OCI-LY7 (cell line): Measurements from ENCODE around the gene NMRAL1. TPM values are rescaled to one million over a fixed set of nuclear protein-coding genes. Genes with fewer than 3 reads are reported as not detected.

ENCODE experiments used
- BruUV-seq: library from RNA; stranded (reverse); fragments of 400-500 nt; replicated peaks from 2 replicates; lab custom pipeline; 2021; lab: Mats Ljungman, UMichigan
- CTCF ChIA-PET: fragments of 300-600 bp; sonication (Branson Sonifier 250); formaldehyde crosslinking; loops from one replicate; lab custom pipeline; 2022; ENCODE audit warnings: antibody characterized with exemption; ENCODE audit not compliant: unreplicated experiment; lab: Charles Lee
- POLR2A ChIA-PET: fragments of 300-600 bp; sonication (Branson Sonifier 250); formaldehyde crosslinking; loops from one replicate; lab custom pipeline; 2022; ENCODE audit warnings: antibody characterized with exemption; lab: Charles Lee
- DNase-seq: peaks from one replicate; pipeline ENCODE4 v3.0.0-alpha.2; 2015; ENCODE audit warnings: low spot score
- H2AFZ ChIP-seq: fragments of 200-600 bp; sonication (generic), shearing (Covaris generic); 2 replicates; pipeline ENCODE4 v1.6.1; 2014; ENCODE audit warnings: mild to moderate bottlenecking, antibody characterized with exemption, low read length, moderate library complexity
- H3K27ac ChIP-seq: fragments of 200-600 bp; sonication (generic); 2 replicates; pipeline ENCODE4 v1.5.1; 2014; ENCODE audit warnings: mixed run types, low read depth, mild to moderate bottlenecking, moderate library complexity, low read length, inconsistent platforms; ENCODE audit not compliant: poor library complexity, severe bottlenecking
- H3K36me3 ChIP-seq: fragments of 200-600 bp; sonication (generic); 2 replicates; pipeline ENCODE4 v1.6.1; 2014; ENCODE audit warnings: mild to moderate bottlenecking, antibody characterized with exemption, low read length, moderate library complexity, mixed read lengths; ENCODE audit not compliant: insufficient read depth
- H3K4me1 ChIP-seq: fragments of 200-600 bp; sonication (generic); 2 replicates; pipeline ENCODE4 v1.5.1; 2014; ENCODE audit warnings: mild to moderate bottlenecking, low read length; ENCODE audit not compliant: insufficient read depth, poor library complexity, severe bottlenecking
- H3K4me2 ChIP-seq: fragments of 200-600 bp; sonication (generic); 2 replicates; pipeline ENCODE4 v1.6.1; 2014; ENCODE audit warnings: mild to moderate bottlenecking, low read length
- H3K4me3 ChIP-seq: fragments of 200-600 bp; sonication (generic); 2 replicates; pipeline ENCODE4 v1.5.1; 2014; ENCODE audit warnings: mild to moderate bottlenecking, low read depth, low read length; ENCODE audit not compliant: poor library complexity, severe bottlenecking
- H3K79me2 ChIP-seq: fragments of 200-600 bp; sonication (generic); 2 replicates; pipeline ENCODE4 v1.6.1; 2016; ENCODE audit warnings: low read depth, mild to moderate bottlenecking, low read length, moderate library complexity, mixed read lengths; ENCODE audit not compliant: insufficient read depth
- H3K9me2 ChIP-seq: fragments of 200-600 bp; sonication (generic); 2 replicates; pipeline ENCODE4 v1.6.1; 2016; ENCODE audit warnings: mild to moderate bottlenecking, low read length, mixed read lengths; ENCODE audit not compliant: insufficient read depth
- H3K9me3 ChIP-seq: fragments of 200-600 bp; sonication (generic); 2 replicates; pipeline ENCODE4 v1.6.1; 2014; ENCODE audit warnings: mild to moderate bottlenecking, mixed run types, low read length, mixed read lengths
- H4K20me1 ChIP-seq: fragments of 200-600 bp; sonication (generic); 2 replicates; pipeline ENCODE4 v1.6.1; 2014; ENCODE audit warnings: mild to moderate bottlenecking, antibody characterized with exemption, low read length, moderate library complexity, mixed read lengths; ENCODE audit not compliant: insufficient read depth
- CTCF ChIP-seq: fragments of 200-600 bp; sonication (generic); conservative IDR thresholded peaks from 2 replicates; pipeline ENCODE4 v1.5.1; 2014; ENCODE audit warnings: mild to moderate bottlenecking, antibody characterized with exemption, low read length, moderate library complexity, mixed read lengths
- EZH2phosphoT487 ChIP-seq: fragments of 200-600 bp; sonication (generic); IDR thresholded peaks from 2 replicates; pipeline ENCODE4 v1.6.1; 2018; ENCODE audit warnings: low read depth, borderline replicate concordance, mild to moderate bottlenecking, mixed run types, antibody characterized with exemption, low read length, moderate library complexity, mixed read lengths
- intact Hi-C: fragments of 100-400 bp; cut with micrococcal nuclease; formaldehyde crosslinking; loops from one replicate; pipeline ENCODE4 v1.10.0; 2022; ENCODE audit not compliant: unreplicated experiment
- total RNA-seq, 2 experiments: library from RNA; depleted of rRNA in 1 of 2; stranded (reverse); fragments of >200 nt in 1 of 2; shearing (Covaris generic) in 1 of 2; gene quantifications; 2 replicates each; pipeline ENCODE4 v1.2.3, GENCODE V29; 2014 to 2022

NMRAL1 gene
- total RNA-seq, 2 experiments from 2014 or later = 92.8 to 139 TPM

DNA sequence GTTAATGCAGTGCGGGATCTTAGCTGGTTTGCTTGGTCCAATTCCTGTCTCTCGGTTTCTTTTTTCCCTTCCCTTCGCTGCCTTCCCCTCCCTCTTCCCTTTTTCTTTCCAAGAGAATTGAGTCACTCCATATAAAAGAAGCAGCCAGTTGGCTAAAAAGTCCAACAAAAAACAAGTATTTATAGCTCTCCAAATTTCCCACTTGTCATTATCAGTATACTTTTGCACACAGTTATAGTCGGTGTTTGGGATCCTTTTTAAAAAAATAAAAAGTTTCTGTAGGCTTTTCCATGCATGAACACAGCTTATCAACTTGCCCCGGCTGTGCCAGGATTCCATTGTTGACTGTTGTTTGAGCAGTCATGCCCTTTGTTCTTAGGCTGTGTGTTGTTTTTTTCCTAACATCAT is 26.6 kb upstream of the NMRAL1 start:
- TF ChIP-seq CTCF (no peak), EZH2phosphoT487 (no peak)
- intact Hi-C loops = no loop called here
- ChIA-PET POLR2A (interaction anchor here (1.5 kb wide), 1 partner anchor 11 kb away, joined by 3 read pairs; no protein-coding TSS in a partner anchor), CTCF (no interaction called here)
- H3K4me2 ChIP-seq = no peak overlapping the region
- peaks cover 21% of the 10 kb centered on the region; the same call in 1 of the 2 replicates for H3K36me3 ChIP-seq
- no peak overlapping the region for H2AFZ ChIP-seq
- peaks cover 21% of the 10 kb centered on the region for H3K4me1 ChIP-seq
- H3K9me3 ChIP-seq = no peaks in the 10 kb centered on the region
- H3K4me3 ChIP-seq = no peak overlapping the region
- no TSS peak for BruUV-seq
- H3K27ac ChIP-seq = no peak overlapping the region
- 0 out of 2 replicates have a peak, but pooled peaks cover 4% of the 10 kb centered on the region for H3K79me2 ChIP-seq
- no peaks in the 10 kb centered on the region for H3K9me2 ChIP-seq
- 0 out of 2 replicates have a peak, but pooled peaks cover 5% of the 10 kb centered on the region for H4K20me1 ChIP-seq
- DNase-seq = no peak

DNA sequence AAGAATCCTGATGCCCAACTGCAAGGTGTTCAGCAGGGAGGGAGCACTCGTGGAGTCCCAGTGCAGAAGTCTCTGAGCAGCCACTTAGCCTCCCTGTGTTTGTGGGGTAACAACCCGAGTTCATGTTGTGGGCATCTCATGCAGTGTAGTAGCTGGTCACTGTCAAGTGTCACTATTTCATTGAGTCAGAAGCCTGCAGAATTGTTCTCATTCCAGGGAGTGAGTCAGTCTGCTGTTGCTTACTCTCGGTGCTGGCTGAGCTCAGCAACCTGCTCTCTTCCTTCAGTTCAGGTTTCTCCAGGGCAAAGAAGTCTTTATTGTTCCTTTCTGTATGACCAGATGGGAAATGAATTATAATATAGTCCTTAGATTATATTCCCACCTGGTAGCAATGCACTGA is 25.8 kb upstream of the NMRAL1 start:
- H3K27ac ChIP-seq = no peak overlapping the region
- 0 out of 2 replicates have a peak, but pooled peaks cover 4% of the 10 kb centered on the region for H3K79me2 ChIP-seq
- no peaks in the 10 kb centered on the region for H3K9me2 ChIP-seq
- H3K4me3 ChIP-seq = no peak overlapping the region
- DNase-seq = no peak
- CTCF ChIA-PET = interaction anchor here (1.1 kb wide), 1 partner anchor 10 kb away, joined by 3 read pairs; no protein-coding TSS in a partner anchor
- peaks cover 26% of the 10 kb centered on the region; the same call in 1 of the 2 replicates for H3K36me3 ChIP-seq
- BruUV-seq = no TSS peak
- H4K20me1 ChIP-seq = no peaks in the 10 kb centered on the region
- H3K4me2 ChIP-seq = no peak overlapping the region
- no peak for TF ChIP-seq EZH2phosphoT487
- no peak for TF ChIP-seq CTCF
- peaks cover 13% of the 10 kb centered on the region for H3K4me1 ChIP-seq
- no peak overlapping the region for H2AFZ ChIP-seq
- H3K9me3 ChIP-seq = no peaks in the 10 kb centered on the region
- POLR2A ChIA-PET = no interaction called here
- intact Hi-C loops = no loop called here

DNA sequence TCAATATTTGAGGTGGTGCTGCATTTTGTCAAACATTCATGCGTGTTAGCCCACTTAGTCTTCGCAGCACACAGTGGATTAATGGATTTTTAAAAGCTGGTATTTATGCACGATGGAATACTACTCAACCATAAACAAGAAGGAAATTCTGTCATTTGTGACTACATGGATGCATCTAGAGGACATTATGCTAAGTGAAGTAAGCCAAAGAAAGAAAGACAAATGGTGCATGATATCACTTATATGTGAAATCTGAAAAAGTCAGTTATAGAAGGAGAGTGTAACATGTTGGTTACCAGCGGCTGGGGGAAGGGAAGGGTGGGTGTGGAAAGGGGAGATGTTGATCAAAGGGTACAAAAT is 24.8 kb upstream of the NMRAL1 start:
- no peak for TF ChIP-seq EZH2phosphoT487
- no peak for TF ChIP-seq CTCF
- peaks cover 26% of the 10 kb centered on the region; the same call in 1 of the 2 replicates for H3K36me3 ChIP-seq
- H3K9me2 ChIP-seq = no peaks in the 10 kb centered on the region
- no TSS peak for BruUV-seq
- H3K4me2 ChIP-seq = no peak overlapping the region
- no peak overlapping the region for H3K27ac ChIP-seq
- 0 out of 2 replicates have a peak, but pooled peaks cover 4% of the 10 kb centered on the region for H3K79me2 ChIP-seq
- no peak overlapping the region for H3K4me3 ChIP-seq
- H4K20me1 ChIP-seq = no peaks in the 10 kb centered on the region
- intact Hi-C loops = no loop called here
- ChIA-PET CTCF (interaction anchor here (1.1 kb wide), 1 partner anchor 9 kb away, joined by 3 read pairs; no protein-coding TSS in a partner anchor), POLR2A (interaction anchor here (0.9 kb wide), 1 partner anchor 9 kb away, joined by 3 read pairs; no protein-coding TSS in a partner anchor)
- no peaks in the 10 kb centered on the region for H3K9me3 ChIP-seq
- H3K4me1 ChIP-seq = peaks cover 6% of the 10 kb centered on the region
- DNase-seq = no peak
- H2AFZ ChIP-seq = no peak overlapping the region
